22Rv1 (cell line): Measurements from ENCODE around the gene ZNF662.

Experiments used
- CTCF ChIP-seq: fragments of 450-650 bp; IDR thresholded peaks from 2 replicates; pipeline ENCODE4 v1.5.1; 2017; ENCODE audit warnings: mild to moderate bottlenecking
- ZFX ChIP-seq: fragments of 450-650 bp; IDR thresholded peaks from 2 replicates; pipeline ENCODE4 v1.6.1; 2017; ENCODE audit warnings: antibody characterized with exemption, borderline replicate concordance

GRCh38 chr3:42874749-42875148 is 31.2 kb upstream of the ZNF662 start:
- TF ChIP-seq CTCF (no peak), ZFX (no peak)
